K562 (cell line): ENCODE measurements around the gene SPINK9.

Experiments
- ARID2 ChIP-seq: fragments of 450-650 bp; IDR thresholded peaks from 2 replicates; pipeline ENCODE4 v1.6.1; 2017; ENCODE audit warnings: antibody characterized with exemption, mild to moderate bottlenecking
- CTCF ChIP-seq, 3 experiments: IDR thresholded peaks in 2 of 3; conservative IDR thresholded peaks in 1 of 3; 2 replicates each; pipeline ENCODE4 v1.5.1; 2011 to 2012; ENCODE audit warnings: low read length in 3 of 3, mild to moderate bottlenecking in 3 of 3, control low read depth in 2 of 3, improper control_type of control experiment in 1 of 3, inconsistent platforms in 1 of 3, low read depth in 1 of 3, mixed read lengths in 1 of 3, moderate library complexity in 1 of 3; ENCODE audit not compliant: insufficient read depth in 2 of 3
- EZH2 ChIP-seq: IDR thresholded peaks from 2 replicates; pipeline ENCODE4 v1.6.1; 2012; ENCODE audit warnings: low read depth, mild to moderate bottlenecking, inconsistent platforms, low read length, borderline replicate concordance
- FOXK2 ChIP-seq, 2 experiments: fragments of 450-650 bp; IDR thresholded peaks in 1 of 2; conservative IDR thresholded peaks in 1 of 2; 2 replicates each; pipeline ENCODE4 v1.6.1; 2016; ENCODE audit warnings: low read depth in 2 of 2, mild to moderate bottlenecking in 1 of 2
- NFE2 ChIP-seq: IDR thresholded peaks from 2 replicates; pipeline ENCODE4 v1.6.1; 2014; ENCODE audit warnings: antibody characterized with exemption, low read depth
- POLR2AphosphoS5 ChIP-seq: IDR thresholded peaks from 2 replicates; pipeline ENCODE4 v1.6.1; 2011; ENCODE audit warnings: mild to moderate bottlenecking, low read depth, low read length, moderate library complexity; ENCODE audit not compliant: control insufficient read depth, insufficient read depth
- SP1 ChIP-seq: sonication (generic); formaldehyde crosslinking; IDR thresholded peaks from 2 replicates; pipeline ENCODE4 v1.8.1; 2022; ENCODE audit warnings: mild to moderate bottlenecking, missing genetic modification reagents
- STAG1 ChIP-seq: sonication (generic); formaldehyde crosslinking; IDR thresholded peaks from 2 replicates; pipeline ENCODE4 v1.5.0; 2020; ENCODE audit warnings: missing genetic modification reagents, borderline replicate concordance
- TCF7L2 ChIP-seq: fragments of 150-350 bp; IDR thresholded peaks from 2 replicates; pipeline ENCODE4 v1.6.1; 2016; ENCODE audit warnings: low read depth, mild to moderate bottlenecking, low read length, moderate library complexity
- ZNF41 ChIP-seq: fragments of 250-450 bp; sonication (Bioruptor Pico); conservative IDR thresholded peaks from 2 replicates; pipeline ENCODE4 v1.4.0; 2020; ENCODE audit warnings: mild to moderate bottlenecking
- ZNF766 ChIP-seq: fragments of 200-800 bp; sonication (Bioruptor generic); conservative IDR thresholded peaks from 2 replicates; pipeline ENCODE4 v1.6.1; 2016; ENCODE audit warnings: missing genetic modification characterization, missing compliant biosample characterization

- TF ChIP-seq FOXK2 (conservative IDR thresholded peaks at IDR 0.05 in 1 of 2, IDR thresholded peaks at IDR 0.05 in 1 of 2; ENCODE audit: low read depth in 2 of 2) (peak; percentile 96 to 98), ARID2 (no peak), ZNF41 (CRISPR knock-in tag) (no peak), ZNF766 (CRISPR knock-in tag) (peak; percentile 80), EZH2 (no peak), POLR2AphosphoS5 (peak; percentile 85), NFE2 (no peak; the same call in 1 of the 2 replicates), STAG1 (CRISPR knock-in tag) (no peak), SP1 (CRISPR knock-in tag) (peak; percentile 66), CTCF (IDR thresholded peaks at IDR 0.05 in 2 of 3, conservative IDR thresholded peaks at IDR 0.05 in 1 of 3; ENCODE audit: insufficient read depth in 2 of 3, low read depth in 1 of 3, low read length in 3 of 3) (peak; percentile 19 to 37 (median 22); a peak in 3 of 6 replicates), TCF7L2 (no peak)
Observed at GRCh38 chr5:148383564-148384379, 48.4 kb downstream of the SPINK9 start, which contains the start of gene FBXO38.
